Hematopoietic multipotent progenitor cell treated with erythropoietin and hydrocortisone succinate and interleukin-3 and kit ligand, for 8 days (in vitro differentiated cells): Measurements from ENCODE around the gene GREB1.

Source experiments
- DNase-seq: peaks from one replicate; pipeline ENCODE4 v3.0.0-alpha.2; 2015

Gene GREB1

GRCh38 chr2:11581797-11582611 lies 48.2 kb downstream of the GREB1 start:
- no peak for DNase-seq

GRCh38 chr2:11582612-11582861 lies 48.7 kb downstream of the GREB1 start:
- no peak for DNase-seq

GRCh38 chr2:11582862-11583752 lies 49.3 kb downstream of the GREB1 start:
- peak; percentile 72 for DNase-seq

GRCh38 chr2:11583840-11584524 lies 50.1 kb downstream of the GREB1 start:
- DNase-seq, result peak; percentile 73

- DNase-seq, result no peak
Observed at GRCh38 chr2:11584525-11585056, 50.7 kb downstream of the GREB1 start.

GRCh38 chr2:11585071-11585470 lies 51.2 kb downstream of the GREB1 start:
- no peak for DNase-seq

- DNase-seq, result no peak
Observed at GRCh38 chr2:11588228-11589110, 54.6 kb downstream of the GREB1 start.

- DNase-seq, result no peak
Observed at GRCh38 chr2:11589316-11589940, 55.6 kb downstream of the GREB1 start.

- DNase-seq, result no peak
Observed at GRCh38 chr2:11590193-11590592, 56.3 kb downstream of the GREB1 start.

GRCh38 chr2:11591091-11591490 lies 57.2 kb downstream of the GREB1 start:
- DNase-seq, result no peak

- no peak for DNase-seq
Observed at GRCh38 chr2:11592671-11593574, 59.1 kb downstream of the GREB1 start.

GRCh38 chr2:11596801-11597200 lies 63.0 kb downstream of the GREB1 start:
- no peak for DNase-seq

- no peak for DNase-seq
Observed at GRCh38 chr2:11597538-11598225, 63.8 kb downstream of the GREB1 start.

GRCh38 chr2:11598228-11598731 lies 64.4 kb downstream of the GREB1 start:
- DNase-seq, result no peak

- no peak for DNase-seq
Observed at GRCh38 chr2:11602563-11603204, 68.8 kb downstream of the GREB1 start.

GRCh38 chr2:11610624-11611242 lies 76.9 kb downstream of the GREB1 start:
- no peak for DNase-seq

- DNase-seq, result no peak
Observed at GRCh38 chr2:11611251-11611650, 77.4 kb downstream of the GREB1 start.

GRCh38 chr2:11612553-11613215 lies 78.8 kb downstream of the GREB1 start:
- DNase-seq, result no peak
